ENCODE results near the gene DHCR24. TPM values are rescaled to one million over a fixed set of nuclear protein-coding genes. Genes with fewer than 3 reads are reported as not detected.
"Not testable (repeated sequence)": the region's sequence is repeated elsewhere in the genome, so short reads cannot be mapped to it uniquely, and the experiment has no call there.

DHCR24 gene, protein sequence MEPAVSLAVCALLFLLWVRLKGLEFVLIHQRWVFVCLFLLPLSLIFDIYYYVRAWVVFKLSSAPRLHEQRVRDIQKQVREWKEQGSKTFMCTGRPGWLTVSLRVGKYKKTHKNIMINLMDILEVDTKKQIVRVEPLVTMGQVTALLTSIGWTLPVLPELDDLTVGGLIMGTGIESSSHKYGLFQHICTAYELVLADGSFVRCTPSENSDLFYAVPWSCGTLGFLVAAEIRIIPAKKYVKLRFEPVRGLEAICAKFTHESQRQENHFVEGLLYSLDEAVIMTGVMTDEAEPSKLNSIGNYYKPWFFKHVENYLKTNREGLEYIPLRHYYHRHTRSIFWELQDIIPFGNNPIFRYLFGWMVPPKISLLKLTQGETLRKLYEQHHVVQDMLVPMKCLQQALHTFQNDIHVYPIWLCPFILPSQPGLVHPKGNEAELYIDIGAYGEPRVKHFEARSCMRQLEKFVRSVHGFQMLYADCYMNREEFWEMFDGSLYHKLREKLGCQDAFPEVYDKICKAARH
- total RNA-seq: 130 and 139 TPM in 2 replicates

DNA sequence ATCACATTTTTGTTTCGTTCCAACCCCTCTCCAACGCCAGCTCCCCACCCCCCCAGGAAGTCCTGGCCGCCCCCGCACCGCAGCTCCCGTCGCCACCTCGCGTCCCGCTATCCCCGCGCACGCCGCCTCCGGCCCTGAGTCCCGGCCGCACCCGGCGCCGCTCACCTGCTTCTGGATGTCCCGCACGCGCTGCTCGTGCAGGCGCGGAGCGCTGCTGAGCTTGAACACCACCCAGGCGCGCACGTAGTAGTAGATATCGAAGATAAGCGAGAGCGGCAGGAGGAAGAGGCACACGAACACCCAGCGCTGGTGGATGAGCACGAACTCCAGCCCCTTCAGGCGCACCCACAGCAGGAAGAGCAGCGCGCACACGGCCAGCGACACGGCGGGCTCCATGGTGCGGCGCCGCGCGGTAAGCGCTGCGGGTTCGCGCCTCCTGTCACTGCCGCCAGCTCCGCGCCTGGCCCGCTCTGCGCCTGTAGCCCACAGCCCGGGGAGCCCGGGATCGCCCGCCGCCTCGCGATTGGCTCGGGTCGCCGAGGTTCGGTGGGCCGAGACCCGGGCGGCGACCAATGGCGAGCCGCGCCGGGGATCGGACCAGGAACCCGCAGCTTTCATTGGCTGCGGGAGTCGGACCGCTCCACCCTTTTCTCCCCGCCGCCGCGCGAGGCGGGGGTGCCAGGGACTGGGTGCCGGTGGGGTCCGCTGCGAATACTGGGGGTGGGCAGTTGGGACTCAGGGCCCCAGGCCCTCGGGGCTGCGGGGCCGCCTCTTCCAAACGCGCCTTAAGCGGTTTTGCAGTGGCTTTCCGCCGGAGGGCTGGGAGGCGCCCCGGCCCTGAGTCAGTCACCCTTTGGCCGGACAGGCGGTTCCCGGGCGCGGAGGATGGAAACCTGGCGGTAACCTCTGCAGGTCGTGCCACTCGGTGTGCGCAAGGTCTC is at the start of gene DHCR24:
Gene DHCR24, minus strand, starts transcription at position 472 of the 941 bp plus-strand sequence. Its CDS starts 76 bp downstream, at position 396.
- intact Hi-C loops (cut with micrococcal nuclease): loop anchor here (1.0 to 10.0 kb wide), 11 partner anchors 58 to 1666 kb away; partner anchors contain the start of genes CZIB, IFT25, LRRC42 and PARS2

DNA sequence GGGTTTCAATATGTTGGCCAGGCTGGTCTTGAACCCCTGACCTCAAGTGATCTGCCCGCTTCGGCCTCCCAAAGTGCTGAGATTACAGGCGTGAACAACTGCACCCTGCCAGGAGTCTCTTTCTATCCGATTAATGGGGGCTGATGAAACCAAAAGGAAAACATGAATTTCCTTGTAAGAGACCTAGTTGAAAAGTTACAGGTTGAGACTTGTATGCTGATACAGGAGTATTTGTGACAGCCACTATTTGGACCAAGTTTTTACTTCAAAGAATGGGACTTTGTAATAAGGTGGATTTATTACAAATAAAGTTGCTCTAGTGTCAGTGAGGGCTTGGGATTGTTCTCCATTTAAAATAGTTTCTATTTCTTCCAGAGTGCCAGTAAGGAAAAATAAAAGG is 49.8 kb upstream of the DHCR24 start:
- intact Hi-C loops (cut with micrococcal nuclease): no loop called here

GRCh38 chr1:54934869-54935268 is 47.9 kb upstream of the DHCR24 start:
- intact Hi-C loops (cut with micrococcal nuclease): no loop called here

DNA sequence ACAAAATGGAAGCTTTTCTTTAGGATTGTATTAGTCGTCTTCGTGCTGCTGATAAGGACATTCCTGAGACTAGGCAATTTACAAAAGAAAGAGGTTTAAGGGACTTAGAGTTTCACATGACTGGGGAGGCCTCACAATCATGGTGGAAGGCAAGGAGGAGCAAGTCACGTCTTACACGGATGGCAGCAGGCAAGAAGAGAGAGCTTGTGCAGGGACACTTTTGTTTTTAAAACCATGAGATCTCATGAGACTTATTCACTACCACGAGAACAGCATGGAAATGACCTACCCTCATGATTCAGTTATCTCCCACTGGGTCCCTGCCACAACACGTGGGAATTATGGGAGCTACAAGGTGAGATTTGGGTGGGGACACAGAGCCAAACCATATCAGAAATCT is 47.1 kb upstream of the DHCR24 start:
- intact Hi-C loops (cut with micrococcal nuclease): not testable (repeated sequence)

- intact Hi-C loops (cut with micrococcal nuclease): no loop called here
These were observed 44.4 kb upstream of the DHCR24 start for GRCh38 chr1:54931275-54931840.

- intact Hi-C loops (cut with micrococcal nuclease): no loop called here
These were observed 42.7 kb upstream of the DHCR24 start for GRCh38 chr1:54929700-54930099.

DNA sequence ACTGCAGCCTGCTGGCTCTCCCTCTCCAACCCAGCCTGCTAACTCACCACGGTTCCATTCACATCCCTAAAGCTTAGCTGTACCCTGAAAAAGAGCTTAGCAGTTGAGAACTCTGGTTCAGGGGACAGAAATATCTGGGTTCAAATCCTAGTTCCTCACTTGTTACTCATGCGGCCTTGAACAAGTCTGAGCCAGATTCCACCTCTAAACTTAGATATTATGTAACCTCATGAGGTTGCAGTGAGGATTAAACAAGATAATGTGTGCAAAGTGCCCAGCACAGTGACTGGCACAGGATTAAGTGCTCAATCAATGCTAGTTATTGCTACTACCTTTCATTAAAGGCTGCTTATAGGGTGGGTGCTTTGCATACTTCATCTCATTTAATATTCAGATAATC is 41.3 kb upstream of the DHCR24 start:
- intact Hi-C loops (cut with micrococcal nuclease): no loop called here

DNA sequence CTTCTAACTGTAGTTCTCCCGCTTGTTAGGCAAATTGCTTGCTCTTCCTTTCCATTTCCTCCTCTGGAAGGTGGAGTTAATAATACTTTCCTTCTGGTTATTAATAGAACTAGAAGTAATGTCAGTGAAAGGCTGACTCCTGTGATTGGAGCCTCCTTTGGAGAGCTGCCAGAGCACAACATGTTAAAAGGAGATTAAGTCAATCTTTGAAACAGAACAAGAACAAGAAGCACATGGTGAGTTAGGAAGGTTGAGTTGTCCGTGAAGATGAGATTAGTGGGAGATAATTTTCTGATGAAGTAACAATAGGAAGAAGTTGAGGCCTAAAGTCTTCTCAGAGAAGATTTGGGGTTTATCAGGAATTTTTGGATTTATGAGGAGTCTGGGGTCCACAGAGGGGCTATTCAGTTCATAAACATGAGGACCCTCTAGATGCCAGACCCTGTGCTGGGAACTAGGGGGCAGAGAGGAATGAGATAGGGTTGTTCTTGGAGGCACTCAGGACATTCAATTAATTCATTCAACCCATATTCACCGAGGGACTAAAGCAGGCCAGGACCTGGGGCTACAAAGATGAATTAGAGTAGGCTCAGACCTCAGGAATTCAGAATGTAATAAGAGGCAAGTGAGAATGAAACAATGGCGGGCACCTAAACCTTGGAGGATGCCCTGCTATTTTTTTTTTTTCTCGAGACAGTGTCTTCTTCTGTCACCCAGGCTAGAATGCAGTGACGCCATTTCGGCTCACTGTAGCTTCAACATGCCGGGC is 40.7 kb upstream of the DHCR24 start:
- intact Hi-C loops (cut with micrococcal nuclease): no loop called here

- intact Hi-C loops (cut with micrococcal nuclease): no loop called here
These were observed 40.0 kb upstream of the DHCR24 start for GRCh38 chr1:54926970-54927369.

GRCh38 chr1:54922921-54923421 is 36.0 kb upstream of the DHCR24 start:
- intact Hi-C loops (cut with micrococcal nuclease): no loop called here

DNA sequence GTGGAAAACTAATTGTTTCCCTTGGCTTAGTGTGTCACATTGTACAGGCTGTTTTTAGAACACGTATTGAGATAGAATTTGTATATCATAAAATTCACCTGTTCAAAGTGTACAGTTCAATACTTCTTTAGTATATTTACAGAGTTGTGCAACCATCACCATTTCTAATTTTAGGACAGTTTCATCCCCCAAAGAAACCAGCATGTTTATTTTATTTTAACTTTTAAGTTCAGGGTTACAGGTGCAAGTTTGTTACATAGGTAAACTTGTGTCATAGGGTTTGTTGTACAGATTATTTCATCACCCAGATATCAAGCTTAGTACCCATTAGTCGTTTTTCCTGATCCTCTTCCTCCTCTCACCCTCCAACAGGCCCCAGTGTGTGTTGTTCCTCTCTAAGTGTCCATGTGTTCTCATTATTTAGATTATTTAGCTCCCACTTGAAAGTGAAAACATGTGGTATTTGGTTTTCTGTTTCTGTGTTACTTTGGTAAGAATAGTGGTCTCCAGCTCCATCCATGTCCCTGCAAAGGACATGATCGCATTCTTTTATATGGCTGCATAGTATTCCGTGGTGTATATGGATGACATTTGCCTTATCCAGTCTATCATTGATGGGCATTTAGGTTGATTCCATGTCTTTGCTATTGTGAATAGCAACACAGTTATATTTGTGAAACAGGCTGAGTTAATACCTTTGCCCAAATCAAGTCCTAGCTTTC is 35.2 kb upstream of the DHCR24 start:
- intact Hi-C loops (cut with micrococcal nuclease): no loop called here

- intact Hi-C loops (cut with micrococcal nuclease): no loop called here
These were observed 32.7 kb upstream of the DHCR24 start for GRCh38 chr1:54919367-54920359.

DNA sequence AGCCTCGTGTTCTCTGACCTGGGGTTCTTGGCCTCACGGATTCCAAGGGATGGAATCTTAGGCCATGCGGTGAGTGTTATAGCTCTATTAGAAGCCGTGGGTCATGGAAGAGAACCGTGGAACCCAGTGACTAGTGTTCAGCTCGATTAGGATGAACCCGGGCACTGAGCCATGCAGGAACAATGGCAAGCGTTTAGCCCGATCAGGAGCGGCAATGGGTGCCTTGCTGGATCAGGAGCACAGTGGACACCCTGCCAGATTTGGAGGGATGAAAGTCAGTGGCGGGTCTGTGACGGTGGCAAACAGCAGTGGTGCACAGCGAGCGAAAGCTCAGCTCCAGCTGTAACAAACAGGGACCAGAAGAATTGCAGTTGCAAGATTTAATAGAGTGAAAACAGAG is 24.1 kb upstream of the DHCR24 start:
- intact Hi-C loops (cut with micrococcal nuclease): not testable (repeated sequence)

DNA sequence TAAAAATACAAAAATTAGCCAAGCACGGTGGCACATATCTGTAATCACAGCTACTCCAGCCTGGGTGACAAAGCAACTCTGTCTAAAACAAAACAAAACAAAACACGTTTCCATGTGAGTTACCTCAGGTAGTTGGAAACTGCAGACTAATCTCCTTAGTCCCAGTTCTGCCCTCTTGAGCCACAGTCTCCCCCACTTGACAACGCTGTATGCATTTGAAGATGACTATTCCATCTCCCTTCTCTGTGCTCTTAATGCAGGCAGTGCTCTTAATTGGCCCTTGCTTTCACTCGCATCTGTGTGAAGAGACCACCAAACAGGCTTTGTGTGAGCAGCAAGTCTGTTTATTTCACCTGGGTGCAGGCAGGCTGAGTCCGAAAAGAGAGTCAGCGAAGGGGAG is 19.6 kb upstream of the DHCR24 start:
- intact Hi-C loops (cut with micrococcal nuclease): no loop called here

DNA sequence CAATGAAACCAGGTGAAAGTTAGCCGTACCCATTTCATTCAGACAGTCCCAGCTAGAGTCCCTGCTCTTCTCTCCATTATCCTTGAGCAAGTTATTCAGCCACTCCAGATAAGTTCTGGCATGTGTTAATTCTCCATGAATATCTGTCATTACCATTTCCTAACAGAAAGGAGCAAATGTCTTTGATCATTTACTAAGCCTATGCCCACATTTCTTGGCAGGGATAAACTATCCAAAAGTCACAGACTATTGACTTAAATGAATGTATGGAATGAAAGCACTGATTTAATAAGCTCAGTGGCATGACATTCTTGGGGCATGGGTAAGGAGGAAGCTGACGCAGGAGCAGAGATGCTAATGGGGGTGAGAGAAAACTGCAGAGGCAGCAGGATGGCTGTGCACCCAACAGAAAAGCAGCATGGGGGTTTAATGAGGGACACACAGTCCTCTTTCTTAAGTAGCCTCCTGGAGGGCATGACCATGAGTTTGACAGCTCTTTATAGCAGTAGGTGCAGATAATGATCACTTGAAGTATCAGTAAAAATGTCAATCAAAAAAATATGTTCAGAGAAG is 17.6 kb upstream of the DHCR24 start:
- intact Hi-C loops (cut with micrococcal nuclease): loop anchor here (1.0 kb wide), 1 partner anchor 8 kb away; no protein-coding TSS in a partner anchor

- intact Hi-C loops (cut with micrococcal nuclease): no loop called here
These were observed 7.3 kb upstream of the DHCR24 start for GRCh38 chr1:54894271-54894670.

GRCh38 chr1:54892586-54892985 is 5.6 kb upstream of the DHCR24 start:
- intact Hi-C loops (cut with micrococcal nuclease): no loop called here

DNA sequence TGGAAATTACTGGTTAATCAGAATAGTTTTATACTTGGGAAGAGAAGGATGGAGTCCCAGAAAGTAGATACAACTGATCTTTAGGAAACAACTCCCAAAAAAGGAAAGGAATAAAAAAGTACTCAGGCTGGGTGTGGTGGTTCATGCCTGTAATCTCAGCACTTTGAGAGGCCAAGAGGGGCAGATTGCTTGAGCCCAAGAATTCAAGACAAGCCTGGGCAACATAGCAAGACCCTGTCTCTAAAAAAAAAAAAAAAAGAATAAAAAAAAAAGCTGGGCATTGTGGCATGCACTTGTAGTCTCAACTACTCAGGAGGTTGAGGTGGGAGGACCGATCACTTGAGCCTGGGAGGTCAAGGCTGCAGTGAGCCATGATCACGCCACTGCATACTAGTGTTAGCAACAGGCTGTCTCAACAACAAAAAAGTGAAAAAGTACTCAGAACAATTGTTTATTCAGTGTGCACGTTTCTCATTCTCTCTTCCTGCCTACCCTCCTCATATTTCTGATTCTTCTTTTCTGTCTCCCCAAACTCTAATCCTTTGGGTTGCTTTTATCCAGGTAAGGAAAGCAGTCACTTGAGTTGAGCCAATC is 2.2 kb upstream of the DHCR24 start:
- intact Hi-C loops (cut with micrococcal nuclease): loop anchor here (5.0 to 10.0 kb wide), 3 partner anchors 326 to 944 kb away; partner anchors contain the start of genes IFT25, LRRC42 and USP24

Data from T-helper 1 cell treated with Interleukin-12 subunit alpha and Interleukin-12 subunit beta and Interleukin-4 antibody, amounts not matched to agents 30 ng/mL and 1 ng/mL, for 36 hours (primary cell).